ENCODE results near the gene ASPG.

Gene ASPG

DNA sequence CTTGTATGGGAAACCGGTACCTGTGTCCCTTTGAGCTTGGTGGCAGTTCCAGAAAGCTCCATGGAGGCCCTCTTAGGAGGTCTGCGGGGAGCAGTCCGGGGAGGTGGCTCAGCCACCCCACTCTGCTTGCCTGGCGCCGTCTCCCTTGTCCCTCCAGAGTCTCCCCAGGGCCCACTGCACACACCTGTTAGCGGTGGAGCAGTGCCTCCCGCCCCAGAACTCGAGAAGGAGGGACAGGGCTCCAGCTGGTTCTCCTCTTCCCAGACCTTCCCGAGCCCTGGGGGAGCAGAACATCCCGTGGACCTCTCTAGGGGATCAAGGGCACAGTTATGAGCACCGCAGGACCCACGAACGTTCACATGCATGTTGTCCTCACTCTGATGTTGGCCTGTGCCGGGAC lies 10.8 kb downstream of the ASPG start:
- no peak for TF ChIP-seq CTCF (IDR thresholded peaks at IDR 0.05)

DNA sequence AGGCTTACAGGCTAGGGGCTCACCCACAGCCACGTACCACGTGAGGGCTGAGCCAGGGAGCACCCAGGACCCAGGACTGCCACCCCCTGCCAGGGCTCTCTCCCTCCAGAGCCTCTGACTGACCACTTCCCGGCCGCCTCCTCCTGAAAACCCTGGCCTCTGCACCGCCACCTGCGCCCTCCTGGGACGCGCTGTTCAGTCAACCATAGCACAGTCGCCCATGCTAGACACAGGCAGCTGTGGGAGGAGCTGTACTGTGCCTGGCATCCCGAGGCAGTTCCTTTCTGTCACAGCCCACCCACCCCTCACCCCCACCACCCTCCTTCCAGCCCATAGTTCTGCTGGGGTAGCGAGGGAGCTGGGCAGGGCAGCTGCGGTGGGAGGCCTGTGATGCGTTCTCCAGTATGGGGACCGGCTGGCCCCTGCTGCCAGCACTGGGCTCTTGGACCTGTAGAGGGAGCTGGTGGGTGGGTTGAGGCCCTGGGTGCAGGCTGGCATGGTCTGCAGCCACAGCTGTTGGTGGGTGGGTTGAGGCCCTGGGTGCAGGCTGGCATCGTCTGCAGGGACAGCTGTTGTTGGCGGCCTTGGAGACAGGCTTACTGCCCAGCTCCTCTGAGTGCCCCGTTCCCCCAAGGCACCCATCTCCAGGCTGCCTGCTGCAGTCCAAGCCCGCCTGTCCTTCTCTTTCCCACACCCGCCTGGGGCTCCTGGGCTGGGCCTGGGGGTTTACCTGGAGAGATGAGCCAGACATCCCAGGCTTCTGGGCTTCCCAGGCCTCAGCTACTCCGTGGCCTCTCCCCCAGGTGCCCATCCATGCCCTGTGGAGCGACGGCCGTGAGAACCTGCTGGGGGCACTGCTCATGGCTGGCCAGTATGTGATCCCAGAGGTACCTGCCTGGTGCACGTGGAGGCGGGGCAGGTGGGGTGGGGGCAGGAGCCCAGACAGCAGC lies 11.5 kb downstream of the ASPG start:
- TF ChIP-seq CTCF (IDR thresholded peaks at IDR 0.05): no peak

GRCh38 chr14:104098272-104099095 lies 13.0 kb downstream of the ASPG start:
- TF ChIP-seq CTCF (IDR thresholded peaks at IDR 0.05): no peak

GRCh38 chr14:104099096-104100041 lies 13.9 kb downstream of the ASPG start:
- TF ChIP-seq CTCF (IDR thresholded peaks at IDR 0.05): no peak

- TF ChIP-seq CTCF (IDR thresholded peaks at IDR 0.05): no peak
These were observed 14.9 kb downstream of the ASPG start for GRCh38 chr14:104100171-104101085.

DNA sequence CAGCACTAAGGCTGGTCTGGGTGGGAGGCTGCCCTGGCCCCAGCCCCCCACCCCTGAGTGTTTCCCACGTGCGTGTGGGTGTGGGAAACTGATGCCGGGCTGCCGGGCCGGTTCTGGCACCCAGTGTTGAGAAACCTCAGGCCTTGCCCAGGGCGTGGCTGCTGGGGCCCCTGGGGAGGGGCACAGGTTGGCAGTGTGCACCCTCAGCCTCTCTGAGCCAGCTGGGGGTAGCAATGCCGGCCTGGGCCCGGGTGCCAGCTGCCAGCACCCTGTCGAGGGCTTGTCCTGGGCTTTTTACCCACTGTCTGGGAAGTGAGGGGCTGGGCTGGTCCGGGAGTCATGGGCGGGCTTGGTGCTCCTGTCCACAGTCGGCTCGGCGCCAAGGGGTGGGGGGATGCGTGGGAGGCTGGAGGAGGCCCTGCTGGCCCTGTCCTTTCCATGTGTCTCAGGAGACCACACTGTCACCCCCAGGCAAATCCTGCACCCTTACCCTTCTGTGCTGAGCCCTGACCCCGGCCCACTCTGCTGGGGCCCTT lies 15.7 kb downstream of the ASPG start:
- TF ChIP-seq CTCF (IDR thresholded peaks at IDR 0.05): no peak
